GM12801 (cell line): Measurements from ENCODE around the gene SETBP1.

Experiments
- CTCF ChIP-seq: IDR thresholded peaks from one replicate; pipeline ENCODE4 v1.5.1; 2011; ENCODE audit warnings: control low read depth; ENCODE audit not compliant: insufficient read length; ENCODE audit errors: extremely low read depth

SETBP1 gene

DNA sequence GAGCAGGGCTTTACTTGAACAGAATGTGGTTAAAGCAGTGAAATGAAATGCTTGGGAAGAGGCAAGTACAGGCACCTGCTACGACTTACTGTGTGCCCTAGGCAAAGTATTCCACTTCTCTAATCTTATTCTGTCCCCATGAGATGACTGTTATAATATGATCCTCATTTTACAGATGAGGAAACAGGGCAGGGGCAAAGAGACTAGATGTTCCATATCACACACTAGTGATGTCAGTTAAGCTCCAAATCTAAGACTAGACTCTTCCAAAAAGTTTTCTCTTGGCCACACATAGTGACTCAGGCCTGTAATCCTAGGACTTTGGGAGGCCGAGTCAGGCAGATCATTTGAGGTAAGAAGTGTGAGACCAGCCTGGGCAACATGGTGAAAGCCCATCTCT is 235.0 kb downstream of the SETBP1 start:
- no peak for TF ChIP-seq CTCF

DNA sequence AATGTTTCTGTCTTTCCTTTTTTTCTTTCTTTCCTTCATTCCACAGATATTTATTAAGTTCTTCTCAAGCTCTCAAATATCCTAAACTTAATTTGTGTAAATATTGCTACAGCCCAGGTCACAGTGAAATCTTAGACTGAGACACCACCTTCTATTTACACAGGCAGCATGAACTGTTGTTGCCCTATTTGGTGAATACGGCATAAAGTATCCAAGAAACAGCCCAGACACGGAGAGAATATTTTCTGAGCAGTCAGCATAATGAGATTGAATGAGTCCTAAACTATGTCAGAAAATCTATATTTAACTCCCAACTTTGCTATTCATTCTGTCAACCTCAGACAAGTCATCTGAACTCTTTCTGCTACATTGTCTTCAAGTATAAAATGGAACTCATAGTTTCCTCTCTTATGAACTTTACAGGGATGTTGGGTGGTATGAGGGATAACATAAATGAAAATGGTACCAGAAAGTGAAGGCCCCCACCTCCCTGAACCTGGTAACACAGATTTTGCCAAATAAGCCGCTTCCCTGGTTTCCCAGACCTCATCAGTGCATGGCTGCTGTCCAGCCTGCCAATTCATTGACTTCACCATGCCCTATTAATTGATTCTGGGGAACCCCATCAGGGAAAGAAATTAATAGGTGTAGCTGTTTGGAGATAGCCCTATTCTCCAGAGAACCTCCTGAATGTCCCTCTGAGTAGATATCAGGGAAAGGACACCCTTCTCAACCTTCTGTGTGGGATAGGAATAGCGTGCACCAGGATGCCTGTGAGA is 235.9 kb downstream of the SETBP1 start:
- no peak for TF ChIP-seq CTCF

- TF ChIP-seq CTCF: no peak
Observed at GRCh38 chr18:44917216-44918141, 236.8 kb downstream of the SETBP1 start.

GRCh38 chr18:44918142-44918476 is 237.4 kb downstream of the SETBP1 start:
- no peak for TF ChIP-seq CTCF

DNA sequence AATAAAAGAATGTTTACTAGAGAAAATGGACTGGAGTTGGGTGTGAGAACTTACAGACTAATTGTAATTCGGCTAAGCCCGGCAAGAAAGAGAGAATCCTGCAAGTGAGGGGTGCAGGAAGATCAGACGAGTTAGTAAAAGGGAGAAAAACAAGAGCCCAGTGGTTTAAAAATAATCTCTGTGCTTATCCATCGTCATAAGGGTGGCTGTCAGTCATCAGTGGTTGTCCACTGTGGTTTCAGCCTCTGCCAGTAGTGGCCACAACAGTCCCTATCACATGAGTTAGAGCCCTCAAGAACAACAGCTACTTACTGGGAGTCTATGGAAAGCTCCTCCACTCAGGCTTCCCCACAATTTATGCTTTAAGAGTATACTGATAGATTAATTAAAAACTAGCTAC is 239.8 kb downstream of the SETBP1 start:
- TF ChIP-seq CTCF: no peak

DNA sequence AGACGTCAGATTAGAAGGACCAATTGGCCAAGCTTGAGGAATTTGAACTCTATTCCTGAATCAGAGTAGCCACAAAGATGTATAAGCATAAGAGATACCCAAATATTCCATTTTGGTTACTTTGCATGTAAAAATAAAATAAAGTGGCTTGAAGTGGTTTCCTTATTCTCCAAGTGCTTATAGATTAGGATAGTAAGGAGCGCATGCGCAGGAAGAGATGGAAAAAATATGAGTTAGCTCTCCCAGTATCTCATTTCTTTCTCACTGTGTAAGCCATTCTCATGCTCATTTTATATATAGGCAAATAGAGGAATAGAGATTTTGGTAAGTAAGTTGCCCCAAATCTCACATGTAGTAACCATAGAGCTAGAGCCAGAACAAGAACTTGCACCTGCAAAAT is 241.3 kb downstream of the SETBP1 start:
- no peak for TF ChIP-seq CTCF

DNA sequence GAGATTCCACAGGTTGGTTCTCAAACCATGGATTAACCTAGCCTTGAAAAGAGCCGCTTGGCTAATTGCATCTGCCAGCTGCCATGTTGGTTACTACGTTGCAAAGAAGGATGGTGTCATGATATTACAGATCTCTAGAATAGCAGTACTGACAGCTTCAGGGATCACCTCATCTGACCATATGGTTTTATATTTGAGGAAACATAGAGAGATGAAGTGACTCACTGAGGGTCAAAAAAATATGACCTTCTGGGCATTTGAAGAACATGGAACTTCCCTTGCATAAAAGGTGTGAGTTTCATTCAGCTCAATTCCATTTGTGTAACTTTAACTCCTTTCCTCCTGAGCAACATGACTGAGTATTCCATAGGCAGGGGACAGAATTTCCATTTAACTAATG is 242.3 kb downstream of the SETBP1 start:
- no peak for TF ChIP-seq CTCF
